Trophoblast cell (in vitro differentiated cells and primary cell): ENCODE results near the gene FBXL17.

Experiments used
- DNase-seq, 2 donors: peaks; one replicate each; pipeline ENCODE4 v3.0.0-alpha.2; 2016
- H2AFZ ChIP-seq: 2 replicates; pipeline ENCODE4 v1.6.1; 2013; ENCODE audit warnings: low read length, moderate library complexity, mild to moderate bottlenecking; ENCODE audit not compliant: insufficient read depth, poor library complexity
- H2AK5ac ChIP-seq: 2 replicates; pipeline ENCODE4 v1.6.1; 2013; ENCODE audit warnings: mild to moderate bottlenecking, low read length
- H2BK120ac ChIP-seq: 2 replicates; pipeline ENCODE4 v1.6.1; 2013; ENCODE audit warnings: low read length, mild to moderate bottlenecking, moderate library complexity; ENCODE audit not compliant: insufficient read depth, poor library complexity
- H2BK12ac ChIP-seq: 2 replicates; pipeline ENCODE4 v1.6.1; 2013; ENCODE audit warnings: mild to moderate bottlenecking, low read length, moderate library complexity
- H2BK5ac ChIP-seq: 2 replicates; pipeline ENCODE4 v1.6.1; 2013; ENCODE audit warnings: low read length, low read depth, moderate library complexity, mild to moderate bottlenecking; ENCODE audit not compliant: poor library complexity
- H3K14ac ChIP-seq: 2 replicates; pipeline ENCODE4 v1.6.1; 2013; ENCODE audit warnings: mild to moderate bottlenecking, low read length
- H3K18ac ChIP-seq: 2 replicates; pipeline ENCODE4 v1.6.1; 2013; ENCODE audit warnings: mild to moderate bottlenecking, low read length
- H3K23ac ChIP-seq: 2 replicates; pipeline ENCODE4 v1.6.1; 2013; ENCODE audit warnings: low read length
- H3K27ac ChIP-seq: 2 replicates; pipeline ENCODE4 v1.5.1; 2013; ENCODE audit warnings: low read depth, mild to moderate bottlenecking, inconsistent platforms, low read length, moderate library complexity
- H3K27me3 ChIP-seq: 2 replicates; pipeline ENCODE4 v1.6.1; 2013; ENCODE audit warnings: inconsistent platforms, mild to moderate bottlenecking, low read length, moderate library complexity; ENCODE audit not compliant: insufficient read depth
- H3K36me3 ChIP-seq, 2 experiments: 1 replicate in 1 of 2; 2 replicates in 1 of 2; pipeline ENCODE4 v1.6.1; 2013; ENCODE audit warnings: low read length in 2 of 2, mild to moderate bottlenecking in 2 of 2, moderate library complexity in 1 of 2; ENCODE audit not compliant: insufficient read depth in 2 of 2, control insufficient read depth in 1 of 2
- H3K4ac ChIP-seq: 2 replicates; pipeline ENCODE4 v1.6.1; 2013; ENCODE audit warnings: low read depth, mild to moderate bottlenecking, low read length, moderate library complexity
- H3K4me1 ChIP-seq, 2 experiments: 1 replicate in 1 of 2; 2 replicates in 1 of 2; pipeline ENCODE4 v1.6.1; 2013; ENCODE audit warnings: low read length in 2 of 2, mild to moderate bottlenecking in 2 of 2, moderate library complexity in 1 of 2; ENCODE audit not compliant: insufficient read depth in 2 of 2, control insufficient read depth in 1 of 2
- H3K4me2 ChIP-seq: 2 replicates; pipeline ENCODE4 v1.6.1; 2013; ENCODE audit warnings: inconsistent platforms, mild to moderate bottlenecking, low read length, moderate library complexity
- H3K4me3 ChIP-seq: 2 replicates; pipeline ENCODE4 v1.5.1; 2013; ENCODE audit warnings: mild to moderate bottlenecking, low read depth, low read length, inconsistent platforms
- H3K79me1 ChIP-seq: one replicate; pipeline ENCODE4 v1.6.1; 2013; ENCODE audit warnings: low read length
- H3K79me2 ChIP-seq: 2 replicates; pipeline ENCODE4 v1.6.1; 2013; ENCODE audit warnings: low read length, mild to moderate bottlenecking; ENCODE audit not compliant: control insufficient read depth, insufficient read depth, poor library complexity
- H3K9ac ChIP-seq: 2 replicates; pipeline ENCODE4 v1.6.1; 2013; ENCODE audit warnings: mild to moderate bottlenecking, low read length
- H3K9me3 ChIP-seq: 2 replicates; pipeline ENCODE4 v1.6.1; 2013; ENCODE audit warnings: low read depth, mild to moderate bottlenecking, control low read depth, inconsistent platforms, low read length; ENCODE audit not compliant: insufficient read depth
- H4K12ac ChIP-seq: 2 replicates; pipeline ENCODE4 v1.6.1; 2013; ENCODE audit warnings: low read depth, mild to moderate bottlenecking, low read length, moderate library complexity
- H4K8ac ChIP-seq: 2 replicates; pipeline ENCODE4 v1.6.1; 2013; ENCODE audit warnings: low read depth, mild to moderate bottlenecking, low read length, moderate library complexity
- H4K91ac ChIP-seq: one replicate; pipeline ENCODE4 v1.6.1; 2013; ENCODE audit warnings: low read depth, mild to moderate bottlenecking, low read length, moderate library complexity
- WGBS: extraction: QIAGEN DNeasy Blood & Tissue Kit; methylation state at CpG from one replicate; pipeline ENCODE4 v1.1.7; 2013; ENCODE audit warnings: missing lambda C conversion rate; ENCODE audit not compliant: insufficient read length, insufficient coverage; ENCODE audit errors: extremely low coverage; 5-methylcytosine and 5-hydroxymethylcytosine counted together

Gene FBXL17

GRCh38 chr5:108315829-108316228 is 66.1 kb downstream of the FBXL17 start:
- no peak overlapping the region for H3K23ac ChIP-seq
- H4K12ac ChIP-seq: no peak overlapping the region
- H3K14ac ChIP-seq: no peak overlapping the region
- H3K36me3 ChIP-seq: no peaks in the 10 kb centered on the region
- H4K91ac ChIP-seq: no peak overlapping the region
- DNase-seq: no peak
- H3K9ac ChIP-seq: no peak overlapping the region
- no peak overlapping the region for H2BK120ac ChIP-seq
- H2BK5ac ChIP-seq: no peak overlapping the region
- H3K27ac ChIP-seq: no peak overlapping the region
- no peak overlapping the region for H2AK5ac ChIP-seq
- no peak overlapping the region for H3K4ac ChIP-seq
- no peaks in the 10 kb centered on the region for H3K79me2 ChIP-seq
- no peak overlapping the region for H3K4me3 ChIP-seq
- no peak overlapping the region for H3K4me2 ChIP-seq
- H3K9me3 ChIP-seq: no peaks in the 10 kb centered on the region
- H2BK12ac ChIP-seq: no peak overlapping the region
- H3K18ac ChIP-seq: no peak overlapping the region
- H3K4me1 ChIP-seq: no peaks in the 10 kb centered on the region
- no peak overlapping the region for H2AFZ ChIP-seq
- H3K27me3 ChIP-seq: no peaks in the 10 kb centered on the region
- no peak overlapping the region for H4K8ac ChIP-seq
- no peaks in the 10 kb centered on the region for H3K79me1 ChIP-seq

- Histone ChIP-seq H2BK120ac (no peak overlapping the region), H2AK5ac (no peak overlapping the region), H3K36me3 (no peaks in the 10 kb centered on the region), H3K9ac (no peak overlapping the region), H4K91ac (no peak overlapping the region), H3K27me3 (no peaks in the 10 kb centered on the region), H3K4me3 (no peak overlapping the region), H3K79me1 (no peaks in the 10 kb centered on the region), H2BK12ac (no peak overlapping the region), H3K27ac (no peak overlapping the region), H3K4ac (no peak overlapping the region), H3K9me3 (no peaks in the 10 kb centered on the region), H2AFZ (no peak overlapping the region), H2BK5ac (no peak overlapping the region), H4K12ac (no peak overlapping the region), H3K23ac (no peak overlapping the region), H4K8ac (no peak overlapping the region), H3K4me2 (no peak overlapping the region), H3K4me1 (no peaks in the 10 kb centered on the region), H3K14ac (no peak overlapping the region), H3K79me2 (no peaks in the 10 kb centered on the region), H3K18ac (no peak overlapping the region)
- DNase-seq: no peak
- WGBS: no CpG with 5 or more reads among the region's 1 CpG
These were observed 69.6 kb downstream of the FBXL17 start for GRCh38 chr5:108312258-108312657.

GRCh38 chr5:108311682-108312081 is 70.2 kb downstream of the FBXL17 start:
- no peaks in the 10 kb centered on the region for H3K27me3 ChIP-seq
- H3K4me2 ChIP-seq: no peak overlapping the region
- no peaks in the 10 kb centered on the region for H3K36me3 ChIP-seq
- no peak overlapping the region for H2BK12ac ChIP-seq
- no peak overlapping the region for H2BK120ac ChIP-seq
- no peak overlapping the region for H2AK5ac ChIP-seq
- H3K27ac ChIP-seq: no peak overlapping the region
- no peak for DNase-seq
- no peaks in the 10 kb centered on the region for H3K9me3 ChIP-seq
- H4K91ac ChIP-seq: no peak overlapping the region
- no peaks in the 10 kb centered on the region for H3K4me1 ChIP-seq
- no peak overlapping the region for H3K4me3 ChIP-seq
- no peak overlapping the region for H4K8ac ChIP-seq
- no CpG with 5 or more reads among the region's 3 CpGs for WGBS
- no peak overlapping the region for H3K14ac ChIP-seq
- no peak overlapping the region for H4K12ac ChIP-seq
- H3K18ac ChIP-seq: no peak overlapping the region
- H3K23ac ChIP-seq: no peak overlapping the region
- H3K9ac ChIP-seq: no peak overlapping the region
- H2BK5ac ChIP-seq: no peak overlapping the region
- no peaks in the 10 kb centered on the region for H3K79me1 ChIP-seq
- no peak overlapping the region for H2AFZ ChIP-seq
- no peaks in the 10 kb centered on the region for H3K79me2 ChIP-seq
- H3K4ac ChIP-seq: no peak overlapping the region

- no peak overlapping the region for H2AK5ac ChIP-seq
- no peaks in the 10 kb centered on the region for H3K79me2 ChIP-seq
- H4K8ac ChIP-seq: no peak overlapping the region
- no peak overlapping the region for H3K18ac ChIP-seq
- H2BK12ac ChIP-seq: no peak overlapping the region
- DNase-seq: peak in 1 of 2 donors; percentile 10
- H3K4ac ChIP-seq: no peak overlapping the region
- H3K27ac ChIP-seq: no peak overlapping the region
- no peaks in the 10 kb centered on the region for H3K9me3 ChIP-seq
- no peak overlapping the region for H2BK120ac ChIP-seq
- WGBS: no CpG with 5 or more reads among the region's 2 CpGs
- H3K79me1 ChIP-seq: no peaks in the 10 kb centered on the region
- no peak overlapping the region for H3K4me2 ChIP-seq
- H3K27me3 ChIP-seq: no peaks in the 10 kb centered on the region
- H3K23ac ChIP-seq: no peak overlapping the region
- no peaks in the 10 kb centered on the region for H3K4me1 ChIP-seq
- no peak overlapping the region for H3K4me3 ChIP-seq
- H4K91ac ChIP-seq: no peak overlapping the region
- H3K9ac ChIP-seq: no peak overlapping the region
- no peaks in the 10 kb centered on the region for H3K36me3 ChIP-seq
- no peak overlapping the region for H2AFZ ChIP-seq
- H4K12ac ChIP-seq: no peak overlapping the region
- H2BK5ac ChIP-seq: no peak overlapping the region
- no peak overlapping the region for H3K14ac ChIP-seq
These were observed 78.3 kb downstream of the FBXL17 start for GRCh38 chr5:108303611-108304010.
